Osteocyte (in vitro differentiated cells): ENCODE data around the gene NACC2. TPM values are rescaled to one million over a fixed set of nuclear protein-coding genes. Genes with fewer than 3 reads are reported as not detected.
A peak's percentile ranks its signal among the peaks of the same experiment; 100 is the strongest.

Experiments used
- DNase-seq: peaks from one replicate; pipeline ENCODE4 v3.0.0; 2021; ENCODE audit warnings: mixed read lengths; ENCODE audit not compliant: unreplicated experiment; ENCODE audit errors: extremely low spot score
- H3K27ac Mint-ChIP-seq: one replicate; pipeline ENCODE4 v1.8.0; 2021; ENCODE audit warnings: mild to moderate bottlenecking, mixed read lengths; ENCODE audit not compliant: unreplicated experiment
- H3K27me3 Mint-ChIP-seq: one replicate; pipeline ENCODE4 v1.8.0; 2021; ENCODE audit warnings: mixed read lengths; ENCODE audit not compliant: unreplicated experiment
- H3K36me3 Mint-ChIP-seq: one replicate; pipeline ENCODE4 v1.8.0; 2021; ENCODE audit warnings: mixed read lengths; ENCODE audit not compliant: unreplicated experiment
- H3K4me1 Mint-ChIP-seq: one replicate; pipeline ENCODE4 v1.8.0; 2021; ENCODE audit warnings: mixed read lengths; ENCODE audit not compliant: unreplicated experiment
- H3K4me3 Mint-ChIP-seq: one replicate; pipeline ENCODE4 v1.8.0; 2021; ENCODE audit warnings: mild to moderate bottlenecking, moderate library complexity, mixed read lengths; ENCODE audit not compliant: unreplicated experiment
- H3K9me3 Mint-ChIP-seq: one replicate; pipeline ENCODE4 v1.8.0; 2021; ENCODE audit warnings: mixed read lengths; ENCODE audit not compliant: unreplicated experiment
- total RNA-seq: library from RNA; stranded (reverse); gene quantifications from 2 replicates; pipeline ENCODE4 v1.2.1, GENCODE V29; 2021
- TF ChIP-seq, protein P1 (sequence below): fragments of 200-600 bp; sonication (generic); IDR thresholded peaks from 2 replicates; pipeline ENCODE4 v1.5.0; 2021; ENCODE audit warnings: antibody characterized with exemption, mild to moderate bottlenecking, moderate library complexity

NACC2 gene
- total RNA-seq, 1 donor from 2014 or later: 40.1 TPM

DNA sequence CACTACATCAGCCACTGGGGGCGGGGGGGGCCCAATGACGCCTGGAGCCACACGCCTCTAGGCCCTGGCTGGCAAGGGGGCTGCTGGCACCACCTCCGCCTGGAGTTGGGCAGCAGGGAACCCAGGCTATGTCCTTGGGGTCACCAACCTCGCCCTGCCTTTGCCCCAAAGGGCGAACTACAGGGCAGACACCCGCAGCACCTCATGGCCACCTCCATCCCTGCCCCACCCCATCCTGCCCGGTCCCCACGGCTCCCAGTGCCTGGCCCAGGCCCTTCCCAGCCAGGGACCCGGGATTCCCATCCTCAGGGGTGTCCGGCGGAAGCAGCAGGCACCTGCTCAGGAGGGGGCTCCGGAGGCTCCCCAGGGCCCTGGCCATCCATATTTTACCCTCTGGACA lies 37.0 kb downstream of the NACC2 start:
- TF ChIP-seq, protein P1, sequence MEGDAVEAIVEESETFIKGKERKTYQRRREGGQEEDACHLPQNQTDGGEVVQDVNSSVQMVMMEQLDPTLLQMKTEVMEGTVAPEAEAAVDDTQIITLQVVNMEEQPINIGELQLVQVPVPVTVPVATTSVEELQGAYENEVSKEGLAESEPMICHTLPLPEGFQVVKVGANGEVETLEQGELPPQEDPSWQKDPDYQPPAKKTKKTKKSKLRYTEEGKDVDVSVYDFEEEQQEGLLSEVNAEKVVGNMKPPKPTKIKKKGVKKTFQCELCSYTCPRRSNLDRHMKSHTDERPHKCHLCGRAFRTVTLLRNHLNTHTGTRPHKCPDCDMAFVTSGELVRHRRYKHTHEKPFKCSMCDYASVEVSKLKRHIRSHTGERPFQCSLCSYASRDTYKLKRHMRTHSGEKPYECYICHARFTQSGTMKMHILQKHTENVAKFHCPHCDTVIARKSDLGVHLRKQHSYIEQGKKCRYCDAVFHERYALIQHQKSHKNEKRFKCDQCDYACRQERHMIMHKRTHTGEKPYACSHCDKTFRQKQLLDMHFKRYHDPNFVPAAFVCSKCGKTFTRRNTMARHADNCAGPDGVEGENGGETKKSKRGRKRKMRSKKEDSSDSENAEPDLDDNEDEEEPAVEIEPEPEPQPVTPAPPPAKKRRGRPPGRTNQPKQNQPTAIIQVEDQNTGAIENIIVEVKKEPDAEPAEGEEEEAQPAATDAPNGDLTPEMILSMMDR: no peak
- H3K9me3 Mint-ChIP-seq: no peaks in the 10 kb centered on the region
- H3K27ac Mint-ChIP-seq: no peak overlapping the region
- peak; percentile 82 for DNase-seq
- H3K4me1 Mint-ChIP-seq: peaks cover 59% of the 10 kb centered on the region
- peaks cover 6% of the 10 kb centered on the region for H3K36me3 Mint-ChIP-seq
- H3K27me3 Mint-ChIP-seq: no peaks in the 10 kb centered on the region
- H3K4me3 Mint-ChIP-seq: no peak overlapping the region

DNA sequence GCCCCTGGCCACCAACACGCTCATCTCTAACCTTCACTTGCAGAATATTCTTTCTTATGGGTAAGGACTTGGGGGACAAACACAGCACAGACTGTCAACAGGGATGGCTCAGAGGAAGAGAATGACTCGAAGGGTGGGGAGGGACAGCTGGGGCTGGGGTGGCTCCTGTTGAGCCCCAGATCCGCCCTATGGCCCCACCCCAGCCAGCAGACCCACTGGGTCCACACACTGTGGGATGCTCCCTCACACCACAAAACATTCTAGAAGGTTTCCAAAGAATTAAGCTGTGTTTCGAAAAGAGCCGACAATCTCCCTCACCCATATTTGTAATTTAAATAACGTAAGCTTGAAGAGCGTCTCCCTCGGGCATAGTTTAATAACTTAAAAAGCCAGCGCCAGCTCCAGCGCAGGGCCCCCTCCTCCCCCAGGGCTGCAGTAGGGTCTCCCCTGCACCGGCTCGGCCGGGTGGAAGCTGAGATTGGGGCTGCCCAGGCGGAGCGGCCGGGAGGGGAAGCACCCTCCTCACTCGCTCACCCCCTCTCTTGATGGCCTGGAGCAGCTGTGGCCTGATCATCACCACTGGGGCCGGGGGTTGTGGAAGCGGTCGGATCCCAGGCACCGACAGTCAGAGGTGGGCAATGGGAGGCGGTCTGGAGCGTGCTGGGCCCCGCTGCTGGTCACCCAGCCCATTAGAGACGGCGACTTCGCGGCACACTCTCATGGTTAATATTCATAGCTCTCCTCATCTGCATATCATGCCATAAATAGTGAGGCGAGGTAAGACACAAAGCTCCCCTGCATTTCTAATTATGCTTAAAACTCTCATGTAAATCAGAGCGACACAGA lies 37.6 kb downstream of the NACC2 start:
- peaks cover 2% of the 10 kb centered on the region for H3K36me3 Mint-ChIP-seq
- DNase-seq: peak; percentile 82
- no peaks in the 10 kb centered on the region for H3K27me3 Mint-ChIP-seq
- H3K4me3 Mint-ChIP-seq: no peak overlapping the region
- H3K27ac Mint-ChIP-seq: peak overlapping the region; percentile 11
- peaks cover 65% of the 10 kb centered on the region for H3K4me1 Mint-ChIP-seq
- TF ChIP-seq, protein P1: no peak
- no peaks in the 10 kb centered on the region for H3K9me3 Mint-ChIP-seq

DNA sequence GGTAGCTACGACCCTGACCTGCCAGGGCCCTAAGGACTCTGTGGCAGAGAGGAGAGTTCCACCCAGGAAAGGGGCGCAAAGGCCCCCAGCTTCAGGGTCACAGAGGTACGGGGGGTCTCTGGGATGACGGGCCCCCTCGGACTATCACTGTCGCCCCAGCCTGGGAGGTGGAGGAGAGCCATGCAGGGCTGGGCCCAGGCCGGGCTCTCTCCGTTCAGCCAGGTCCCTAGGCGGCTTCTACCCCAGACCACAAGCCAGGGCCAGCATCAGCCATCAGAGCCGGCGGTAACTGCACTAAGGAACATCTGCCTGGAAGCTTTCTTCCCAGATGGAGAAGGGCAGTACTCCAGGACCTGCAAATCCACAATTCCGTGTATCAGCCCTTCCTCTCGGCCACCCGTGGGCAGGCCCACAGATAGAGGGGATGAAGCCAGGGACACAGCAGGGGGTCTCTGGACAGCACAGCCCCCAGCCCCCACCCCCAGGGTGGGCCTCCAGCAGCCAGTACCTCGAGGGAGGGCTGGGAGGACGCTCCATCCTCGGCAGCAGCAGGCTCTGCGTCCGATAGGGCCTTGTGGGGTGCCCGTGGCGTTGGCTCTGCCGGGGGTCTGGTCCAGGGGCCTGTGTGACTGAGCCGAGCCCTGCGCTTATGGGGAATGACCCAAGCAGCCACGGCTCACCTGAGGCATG lies 38.4 kb downstream of the NACC2 start:
- Mint-ChIP-seq H3K27me3 (no peaks in the 10 kb centered on the region), H3K4me3 (no peak overlapping the region), H3K27ac (peak overlapping the region; percentile 11), H3K36me3 (no peaks in the 10 kb centered on the region), H3K4me1 (peaks cover 70% of the 10 kb centered on the region), H3K9me3 (no peaks in the 10 kb centered on the region)
- peak; percentile 82 for DNase-seq
- TF ChIP-seq, protein P1: no peak

DNA sequence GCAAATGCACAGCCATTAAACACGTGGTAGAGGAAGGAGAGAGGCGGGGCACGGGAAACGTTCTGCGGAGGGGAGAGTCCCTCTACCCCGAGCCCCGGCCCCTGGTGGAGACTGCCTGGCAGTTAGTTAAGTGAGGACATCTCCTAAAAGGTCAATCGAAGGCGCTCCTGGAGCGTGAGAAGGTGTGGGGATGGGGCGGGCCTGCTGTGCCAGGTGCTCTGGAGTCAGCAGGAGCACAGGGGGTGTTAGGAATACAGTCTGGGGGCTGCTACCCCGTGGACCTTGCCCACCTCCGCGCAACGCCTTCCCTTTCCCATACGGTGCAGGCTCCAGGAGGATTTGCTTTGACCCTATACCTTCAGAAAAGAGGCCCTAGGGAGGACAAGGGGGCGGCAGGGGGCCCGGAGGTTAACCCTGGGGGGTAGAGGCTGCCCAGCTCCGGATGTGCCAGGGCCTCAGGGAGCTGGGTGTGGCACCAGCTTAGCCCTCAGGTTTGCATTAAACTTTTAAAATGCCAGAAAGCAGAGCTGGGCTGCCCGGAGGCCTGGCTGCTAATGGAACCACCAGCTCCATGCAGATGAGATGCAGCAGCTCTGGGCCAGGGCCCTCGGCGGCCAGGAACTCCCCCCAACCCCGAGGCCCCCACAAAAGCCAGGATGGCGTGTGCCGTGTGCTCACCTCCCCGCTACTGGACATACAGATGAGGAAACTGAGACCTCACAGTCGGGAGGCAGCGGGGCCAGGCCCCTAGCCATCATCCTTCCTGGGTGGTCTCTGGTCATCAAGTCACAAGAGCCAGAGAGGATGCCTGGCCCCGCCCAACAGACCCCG lies 39.2 kb downstream of the NACC2 start:
- peak overlapping the region; percentile 23 for H3K4me3 Mint-ChIP-seq
- TF ChIP-seq, protein P1: no peak
- H3K27me3 Mint-ChIP-seq: no peaks in the 10 kb centered on the region
- peaks cover 68% of the 10 kb centered on the region for H3K4me1 Mint-ChIP-seq
- DNase-seq: peak; percentile 80
- no peaks in the 10 kb centered on the region for H3K36me3 Mint-ChIP-seq
- peak overlapping the region; percentile 64 for H3K27ac Mint-ChIP-seq
- no peaks in the 10 kb centered on the region for H3K9me3 Mint-ChIP-seq
